Spleen (tissue), 7 donors: ENCODE data around the gene RAB11FIP4.

Source experiments
- CTCF ChIP-seq, 11 experiments: fragments of 200-600 bp in 7 of 11; fragments of 450-650 bp in 4 of 11; sonication (generic) in 4 of 11; IDR thresholded peaks in 8 of 11; conservative IDR thresholded peaks in 3 of 11; 1 replicate in 7 of 11; 2 replicates in 4 of 11; pipeline versions ENCODE4 v1.4.0 to v1.8.0; 2016 to 2021; ENCODE audit warnings: antibody characterized with exemption in 11 of 11, inconsistent platforms in 4 of 11, mild to moderate bottlenecking in 1 of 11
- POLR2A ChIP-seq, 3 donors: fragments of 450-650 bp; IDR thresholded peaks; one replicate each; pipeline ENCODE4 v1.5.1; 2017; ENCODE audit warnings: antibody characterized with exemption in 3 of 3, mild to moderate bottlenecking in 1 of 3
- donor health status: DM: no; HTN: no; CAD: no; lungs with moderate emphysema.
- donor health status: DM: no; HTN: no; CAD: no.
- donor health status: DM: no; HTN: no; CAD: no.

DNA sequence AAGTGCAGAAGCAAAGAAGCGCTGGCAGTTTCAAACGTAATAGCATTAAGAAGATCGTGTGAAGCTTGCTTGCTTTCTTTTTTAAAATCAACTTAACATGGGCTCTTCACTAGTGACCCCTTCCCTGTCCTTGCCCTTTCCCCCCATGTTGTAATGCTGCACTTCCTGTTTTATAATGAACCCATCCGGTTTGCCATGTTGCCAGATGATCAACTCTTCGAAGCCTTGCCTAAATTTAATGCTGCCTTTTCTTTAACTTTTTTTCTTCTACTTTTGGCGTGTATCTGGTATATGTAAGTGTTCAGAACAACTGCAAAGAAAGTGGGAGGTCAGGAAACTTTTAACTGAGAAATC lies 17.4 kb upstream of the RAB11FIP4 start:
- TF ChIP-seq CTCF (IDR thresholded peaks at IDR 0.05 in 8 of 11, conservative IDR thresholded peaks at IDR 0.05 in 3 of 11) (no peak), POLR2A (IDR thresholded peaks at IDR 0.05) (no peak)
